Gastroesophageal sphincter (tissue), 4 donors: ENCODE data around the gene RNASEH2B. TPM values are rescaled to one million over a fixed set of nuclear protein-coding genes. Genes with fewer than 3 reads are reported as not detected.
A peak's percentile ranks its signal among the peaks of the same experiment; 100 is the strongest.

ENCODE experiments used
- ATAC-seq: fragments of 150-250 bp; one replicate; pipeline ENCODE4 v1.9.1; 2016; ENCODE audit warnings: mild to moderate bottlenecking, moderate library complexity
- H3K27ac ChIP-seq, 4 donors: fragments of 200-600 bp; sonication (generic) in 3 of 4; 1 replicate in 3 of 4; 2 replicates in 1 of 4; pipeline ENCODE4 v1.5.1; 2016 to 2019
- H3K27me3 ChIP-seq: fragments of 200-600 bp; sonication (generic); one replicate; pipeline ENCODE4 v1.5.1; 2019
- H3K36me3 ChIP-seq, 2 donors: fragments of 200-600 bp; sonication (generic); one replicate each; pipeline ENCODE4 v1.5.1; 2019; ENCODE audit warnings: control low read depth in 1 of 2
- H3K4me1 ChIP-seq, 3 donors: fragments of 200-600 bp; sonication (generic); 1 replicate in 2 of 3; 2 replicates in 1 of 3; pipeline ENCODE4 v1.5.1; 2016 to 2019; ENCODE audit warnings: control low read depth in 2 of 3
- H3K4me3 ChIP-seq, 2 donors: fragments of 200-600 bp; sonication (generic); one replicate each; pipeline ENCODE4 v1.5.1; 2019; ENCODE audit warnings: mild to moderate bottlenecking in 1 of 2, moderate library complexity in 1 of 2
- H3K9me3 ChIP-seq, 3 donors: fragments of 200-600 bp; sonication (generic); one replicate each; pipeline ENCODE4 v1.5.1; 2017 to 2019; ENCODE audit warnings: control low read depth in 2 of 3
- EP300 ChIP-seq: sonication (generic); formaldehyde crosslinking; IDR thresholded peaks from one replicate; pipeline ENCODE4 v1.6.1; 2017; ENCODE audit warnings: antibody characterized with exemption, mild to moderate bottlenecking
- POLR2A ChIP-seq, 2 donors: fragments of 450-650 bp; IDR thresholded peaks; one replicate each; pipeline ENCODE4 v1.6.1; 2017; ENCODE audit warnings: antibody characterized with exemption in 2 of 2, mild to moderate bottlenecking in 2 of 2, moderate library complexity in 1 of 2
- POLR2AphosphoS5 ChIP-seq: sonication (generic); formaldehyde crosslinking; IDR thresholded peaks from one replicate; pipeline ENCODE4 v1.6.1; 2017; ENCODE audit warnings: antibody characterized with exemption
- WGBS, 2 donors: methylation state at CpG; one replicate each; pipeline ENCODE4 v1.1.5; 2018; ENCODE audit warnings: low coverage in 1 of 2; 5-methylcytosine and 5-hydroxymethylcytosine counted together
- total RNA-seq, 4 donors: library from RNA; depleted of rRNA; stranded (reverse); fragments of >200 nt; gene quantifications; one replicate each; pipeline ENCODE4 v1.1.0, GENCODE V29; 2016
- TF ChIP-seq, protein P1 (sequence below), 4 experiments: fragments of 200-600 bp in 2 of 4; fragments of 450-650 bp in 2 of 4; sonication (generic) in 1 of 4; IDR thresholded peaks; one replicate each; pipeline ENCODE4 v1.5.1; 2017 to 2019; ENCODE audit warnings: antibody characterized with exemption in 4 of 4, mild to moderate bottlenecking in 2 of 4, moderate library complexity in 2 of 4

The RNASEH2B gene
- total RNA-seq, 4 donors from 2014 or later, result 31.6 to 76.5 (median 51.6) TPM

DNA sequence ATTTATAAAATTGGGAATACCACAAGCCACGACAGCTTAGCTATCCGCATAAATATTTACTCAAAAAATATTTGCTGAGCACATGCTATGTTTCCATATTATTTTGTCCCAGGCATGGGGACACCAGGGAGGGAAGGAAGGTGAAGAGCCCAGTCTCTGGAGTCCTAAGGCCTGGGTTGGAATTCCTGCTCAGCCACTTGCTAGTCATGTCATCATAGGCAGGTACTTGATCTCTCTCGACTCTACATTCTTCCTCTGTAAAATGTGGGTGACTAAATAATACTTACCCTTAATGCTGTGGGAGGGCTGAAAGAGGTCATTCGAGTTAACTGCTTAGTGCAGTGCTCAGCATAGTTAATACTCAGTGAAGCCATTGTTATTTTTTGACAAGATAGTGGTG lies 4.3 kb upstream of the RNASEH2B start:
- 81 to 89% methylated on average over 3 to 4 of the region's 4 CpGs for WGBS, 2 donors
- no peak overlapping the region for H3K27ac ChIP-seq
- ATAC-seq, result no peak
- no peaks in the 10 kb centered on the region for H3K36me3 ChIP-seq
- no peak overlapping the region for H3K4me3 ChIP-seq
- H3K27me3 ChIP-seq, result no peaks in the 10 kb centered on the region
- peaks cover 0 to 12% (median 0%) of the 10 kb centered on the region in 3 donors for H3K4me1 ChIP-seq
- no peaks in the 10 kb centered on the region for H3K9me3 ChIP-seq
- TF ChIP-seq, protein P1, sequence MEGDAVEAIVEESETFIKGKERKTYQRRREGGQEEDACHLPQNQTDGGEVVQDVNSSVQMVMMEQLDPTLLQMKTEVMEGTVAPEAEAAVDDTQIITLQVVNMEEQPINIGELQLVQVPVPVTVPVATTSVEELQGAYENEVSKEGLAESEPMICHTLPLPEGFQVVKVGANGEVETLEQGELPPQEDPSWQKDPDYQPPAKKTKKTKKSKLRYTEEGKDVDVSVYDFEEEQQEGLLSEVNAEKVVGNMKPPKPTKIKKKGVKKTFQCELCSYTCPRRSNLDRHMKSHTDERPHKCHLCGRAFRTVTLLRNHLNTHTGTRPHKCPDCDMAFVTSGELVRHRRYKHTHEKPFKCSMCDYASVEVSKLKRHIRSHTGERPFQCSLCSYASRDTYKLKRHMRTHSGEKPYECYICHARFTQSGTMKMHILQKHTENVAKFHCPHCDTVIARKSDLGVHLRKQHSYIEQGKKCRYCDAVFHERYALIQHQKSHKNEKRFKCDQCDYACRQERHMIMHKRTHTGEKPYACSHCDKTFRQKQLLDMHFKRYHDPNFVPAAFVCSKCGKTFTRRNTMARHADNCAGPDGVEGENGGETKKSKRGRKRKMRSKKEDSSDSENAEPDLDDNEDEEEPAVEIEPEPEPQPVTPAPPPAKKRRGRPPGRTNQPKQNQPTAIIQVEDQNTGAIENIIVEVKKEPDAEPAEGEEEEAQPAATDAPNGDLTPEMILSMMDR (IDR thresholded peaks at IDR 0.05), result no peak
- TF ChIP-seq POLR2AphosphoS5, result no peak

DNA sequence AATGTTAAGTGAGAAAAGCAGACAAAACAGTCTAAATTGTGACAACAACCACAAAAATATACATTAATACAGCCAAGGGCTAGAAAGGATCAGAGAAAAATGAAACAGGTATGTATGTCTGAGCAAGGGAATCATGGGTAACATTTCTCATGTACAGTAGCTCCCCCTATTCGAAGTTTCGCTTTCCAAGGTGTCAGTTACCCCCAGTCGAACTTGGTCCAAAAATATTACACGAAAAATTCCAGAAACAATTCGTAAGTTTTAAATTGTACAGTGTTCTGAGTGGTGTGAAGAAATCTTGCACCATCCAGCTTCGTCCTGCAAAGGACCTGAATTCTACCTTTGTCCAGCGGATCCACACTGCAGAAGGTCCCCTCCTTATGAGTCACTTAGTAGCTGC lies 1.8 kb upstream of the RNASEH2B start:
- no peak overlapping the region for H3K27ac ChIP-seq
- WGBS, 2 donors, result 85 to 87% methylated on average over 7 of the region's 7 CpGs
- TF ChIP-seq POLR2A (IDR thresholded peaks at IDR 0.05) (no peak), POLR2AphosphoS5 (no peak), EP300 (no peak)
- TF ChIP-seq, protein P1 (IDR thresholded peaks at IDR 0.05), result no peak
- no peaks in the 10 kb centered on the region for H3K9me3 ChIP-seq
- no peaks in the 10 kb centered on the region for H3K27me3 ChIP-seq
- H3K36me3 ChIP-seq, result no peaks in the 10 kb centered on the region
- H3K4me3 ChIP-seq, result no peak overlapping the region
- peaks cover 0 to 36% (median 12%) of the 10 kb centered on the region in 3 donors for H3K4me1 ChIP-seq
- no peak for ATAC-seq

DNA sequence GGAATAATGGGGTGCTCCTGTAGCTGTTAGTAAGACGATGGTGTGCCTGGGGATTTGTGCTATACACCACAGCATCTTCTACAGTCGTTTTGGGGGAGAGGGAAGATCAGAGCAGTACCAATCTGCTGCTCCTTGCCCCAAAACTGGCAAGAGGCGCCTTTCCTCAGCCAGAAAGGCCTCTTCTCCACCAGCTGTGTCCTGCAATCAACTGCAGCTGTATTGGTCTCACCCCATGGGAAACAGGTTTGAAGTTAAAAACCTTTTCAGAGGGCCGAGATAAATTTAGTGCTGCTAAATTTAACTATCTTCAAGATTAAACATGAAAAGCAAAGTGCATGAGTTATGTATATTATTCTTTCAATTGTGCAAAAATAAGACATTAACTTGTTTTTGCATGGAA lies 1.2 kb upstream of the RNASEH2B start:
- WGBS, 2 donors, result 38 to 63% methylated on average over 1 to 4 of the region's 4 CpGs
- no peak overlapping the region for H3K4me3 ChIP-seq
- H3K36me3 ChIP-seq, result no peaks in the 10 kb centered on the region
- H3K4me1 ChIP-seq, result peaks cover 0 to 42% (median 12%) of the 10 kb centered on the region in 3 donors
- TF ChIP-seq, protein P1 (IDR thresholded peaks at IDR 0.05), result no peak
- TF ChIP-seq POLR2A (IDR thresholded peaks at IDR 0.05) (no peak), EP300 (no peak), POLR2AphosphoS5 (no peak)
- ATAC-seq, result no peak
- H3K27ac ChIP-seq, result no peak overlapping the region
- H3K27me3 ChIP-seq, result no peaks in the 10 kb centered on the region
- H3K9me3 ChIP-seq, result no peaks in the 10 kb centered on the region

DNA sequence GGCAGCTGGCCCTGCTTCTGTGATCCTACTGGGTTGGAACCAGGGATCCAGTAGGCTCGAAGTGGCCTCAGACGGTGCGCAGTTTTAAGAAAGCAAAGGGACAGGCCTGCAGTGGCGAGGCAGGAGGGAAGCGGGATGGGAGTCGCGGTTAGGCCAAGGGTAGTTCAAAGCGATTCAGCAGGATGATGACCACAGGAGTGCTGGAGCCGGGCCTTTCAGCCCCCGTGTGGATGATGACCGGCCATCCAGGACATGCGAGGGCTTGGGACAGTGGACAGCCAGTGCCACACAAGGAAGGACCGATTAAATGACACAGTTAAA lies 854 bp downstream of the RNASEH2B start:
- no peaks in the 10 kb centered on the region for H3K27me3 ChIP-seq
- no peak for TF ChIP-seq POLR2AphosphoS5
- TF ChIP-seq, protein P1 (IDR thresholded peaks at IDR 0.05), result peak in 1 of 4 experiments; percentile 14
- no peak for TF ChIP-seq EP300
- H3K4me1 ChIP-seq, result peaks cover 4 to 62% (median 15%) of the 10 kb centered on the region in 3 donors
- peak overlapping the region; percentile 81 to 90 for H3K4me3 ChIP-seq
- 0% methylated on average over 6 to 10 of the region's 13 CpGs for WGBS, 2 donors
- no peaks in the 10 kb centered on the region for H3K36me3 ChIP-seq
- H3K9me3 ChIP-seq, result no peaks in the 10 kb centered on the region
- ATAC-seq, result peak; percentile 32
- peak overlapping the region; percentile 66 to 97 (median 94) for H3K27ac ChIP-seq

DNA sequence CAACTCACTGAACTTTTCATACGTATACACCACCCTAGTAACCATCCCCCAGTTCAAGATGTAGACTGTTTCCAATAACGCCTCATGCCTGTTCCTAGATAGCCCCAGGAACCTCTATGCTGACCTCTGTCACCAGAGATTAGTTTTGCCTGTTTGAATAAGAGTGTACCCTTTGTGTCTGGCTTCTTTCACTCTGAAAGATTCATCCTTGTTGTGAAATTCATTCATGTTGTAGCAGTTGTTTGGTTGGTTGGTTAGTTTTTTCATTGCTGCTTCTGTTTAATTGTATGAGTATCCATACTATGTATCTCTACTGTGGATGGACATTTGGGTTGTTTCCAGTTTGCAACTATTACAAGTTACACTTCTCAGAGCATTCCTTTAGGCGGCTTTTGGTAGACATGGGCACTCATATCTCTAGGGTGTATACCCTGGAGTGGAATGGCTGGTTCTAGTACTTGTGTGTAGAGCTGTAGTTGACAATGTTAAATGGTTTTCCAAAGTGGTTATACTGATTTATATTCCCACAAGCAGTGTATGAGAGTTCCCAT lies 1.6 kb downstream of the RNASEH2B start:
- Histone ChIP-seq H3K36me3 (no peaks in the 10 kb centered on the region), H3K27me3 (no peaks in the 10 kb centered on the region), H3K4me1 (peaks cover 4 to 66% (median 15%) of the 10 kb centered on the region in 3 donors), H3K4me3 (peak overlapping the region in 1 of 2 donors; percentile 90), H3K27ac (peak overlapping the region in 3 of 4 donors; percentile 93 to 97 (median 94)), H3K9me3 (no peaks in the 10 kb centered on the region)
- 38 to 60% methylated on average over 2 to 3 of the region's 3 CpGs for WGBS, 2 donors
- ATAC-seq, result no peak
- TF ChIP-seq POLR2AphosphoS5 (no peak), EP300 (no peak)
